GM23338 (cell line): ENCODE data around the gene TSR3. TPM values are rescaled to one million over a fixed set of nuclear protein-coding genes. Genes with fewer than 3 reads are reported as not detected.

ENCODE experiments used
- ATAC-seq: fragments of 200-7000 bp; cut with Tn5 transposase; 3 replicates; pipeline ENCODE4 v1.9.1; 2020
- DNase-seq: peaks from one replicate; pipeline ENCODE4 v3.0.0-alpha.2; 2015; ENCODE audit warnings: low spot score
- H2AFZ ChIP-seq: fragments of 200-600 bp; sonication (generic); 2 replicates; pipeline ENCODE4 v1.8.0; 2016; ENCODE audit warnings: antibody characterized with exemption, mild to moderate bottlenecking, moderate library complexity
- H3F3A ChIP-seq: fragments of 200-600 bp; sonication (generic); replicated peaks from 2 replicates; pipeline ENCODE4 v1.8.0; 2017; ENCODE audit warnings: antibody characterized with exemption, mixed run types, low read depth
- H3K27ac ChIP-seq: fragments of 200-600 bp; sonication (generic); 2 replicates; pipeline ENCODE4 v1.6.1; 2016; ENCODE audit warnings: low read depth
- H3K27me3 ChIP-seq: fragments of 200-600 bp; sonication (generic); 2 replicates; pipeline ENCODE4 v1.8.0; 2016; ENCODE audit warnings: mild to moderate bottlenecking, mixed run types, moderate library complexity; ENCODE audit not compliant: insufficient read depth
- H3K36me3 ChIP-seq: fragments of 200-600 bp; sonication (generic); 2 replicates; pipeline ENCODE4 v1.8.0; 2016; ENCODE audit warnings: mild to moderate bottlenecking; ENCODE audit not compliant: insufficient read depth
- H3K4me1 ChIP-seq: fragments of 200-600 bp; sonication (generic); 2 replicates; pipeline ENCODE4 v1.8.0; 2016; ENCODE audit warnings: mild to moderate bottlenecking, moderate library complexity; ENCODE audit not compliant: insufficient read depth
- H3K4me2 ChIP-seq: fragments of 200-600 bp; sonication (generic); 2 replicates; pipeline ENCODE4 v1.7.1; 2017; ENCODE audit warnings: mixed run types
- H3K4me3 ChIP-seq: fragments of 200-600 bp; sonication (generic); 2 replicates; pipeline ENCODE4 v1.6.1; 2016; ENCODE audit warnings: mixed run types
- H3K79me2 ChIP-seq: fragments of 200-600 bp; sonication (generic); replicated peaks from 2 replicates; pipeline ENCODE4 v1.8.0; 2017; ENCODE audit warnings: mild to moderate bottlenecking; ENCODE audit not compliant: insufficient read depth
- H3K9me2 ChIP-seq: fragments of 200-600 bp; sonication (generic); 2 replicates; pipeline ENCODE4 v1.8.0; 2017; ENCODE audit not compliant: insufficient read depth
- H4K20me1 ChIP-seq: fragments of 200-600 bp; sonication (generic); replicated peaks from 2 replicates; pipeline ENCODE4 v1.8.0; 2017; ENCODE audit warnings: mild to moderate bottlenecking; ENCODE audit not compliant: insufficient read depth
- H3K27ac Mint-ChIP-seq: 2 replicates; pipeline ENCODE4 v1.8.0; 2020; ENCODE audit warnings: inconsistent platforms, mild to moderate bottlenecking, moderate library complexity, mixed read lengths
- H3K27me3 Mint-ChIP-seq: 3 replicates; pipeline ENCODE4 v1.8.0; 2022; ENCODE audit warnings: low read depth, mild to moderate bottlenecking, moderate library complexity, mixed read lengths, inconsistent platforms; ENCODE audit not compliant: insufficient read depth, poor library complexity
- H3K36me3 Mint-ChIP-seq: 3 replicates; pipeline ENCODE4 v1.8.0; 2021; ENCODE audit warnings: low read depth, mild to moderate bottlenecking, inconsistent platforms, moderate library complexity, mixed read lengths
- H3K4me1 Mint-ChIP-seq: 3 replicates; pipeline ENCODE4 v1.8.0; 2020; ENCODE audit warnings: mild to moderate bottlenecking, inconsistent platforms, mixed read lengths
- H3K4me3 Mint-ChIP-seq: 3 replicates; pipeline ENCODE4 v1.8.0; 2021; ENCODE audit warnings: moderate library complexity, mild to moderate bottlenecking, inconsistent platforms, mixed read lengths
- H3K9me3 Mint-ChIP-seq: 3 replicates; pipeline ENCODE4 v1.8.0; 2020; ENCODE audit warnings: moderate library complexity, mild to moderate bottlenecking, inconsistent platforms, mixed read lengths
- CREB1 ChIP-seq: fragments of 250-450 bp; sonication (Bioruptor Pico); IDR thresholded peaks from 2 replicates; pipeline ENCODE4 v1.5.0; 2020; ENCODE audit warnings: low read depth, mild to moderate bottlenecking, moderate library complexity
- CTCF ChIP-seq, 2 experiments: fragments of 200-600 bp in 1 of 2; sonication (generic) in 1 of 2; conservative IDR thresholded peaks; 2 replicates each; pipeline versions ENCODE4 v1.5.1 to v1.6.1; 2016 to 2017; ENCODE audit warnings: antibody characterized with exemption in 2 of 2, low read depth in 2 of 2, mild to moderate bottlenecking in 2 of 2, moderate library complexity in 1 of 2
- EZH2phosphoT487 ChIP-seq: fragments of 200-600 bp; sonication (generic); IDR thresholded peaks from one replicate; pipeline ENCODE4 v1.8.1; 2018; ENCODE audit warnings: antibody characterized with exemption; ENCODE audit not compliant: unreplicated experiment
- ZNF462 ChIP-seq: fragments of 250-450 bp; sonication (Bioruptor Pico); IDR thresholded peaks from 2 replicates; pipeline ENCODE4 v1.5.0; 2020; ENCODE audit warnings: mild to moderate bottlenecking, moderate library complexity
- polyA plus RNA-seq: library from polyadenylated mRNA; unstranded; fragments of >200 nt; fragmentation: Nextera tagmentation; extraction: Ambion mirVana; gene quantifications from 2 replicates; pipeline ENCODE4 v1.2.1, GENCODE V29; 2016
- total RNA-seq: library from RNA; depleted of rRNA; stranded (reverse); fragments of >200 nt; shearing (Covaris generic); gene quantifications from 2 replicates; pipeline ENCODE4 v1.2.3, GENCODE V29; 2014
- TF ChIP-seq, protein P1 (sequence below): IDR thresholded peaks from 2 replicates; pipeline ENCODE4 v1.6.1; 2016; ENCODE audit warnings: antibody characterized with exemption

The TSR3 gene
- total and polyA plus RNA-seq, 2 experiments from 2014 or later: 58.5 to 97.3 TPM

- TF ChIP-seq ZNF462: no peak
These were observed 14.2 kb downstream of the TSR3 start (continued) for GRCh38 chr16:1337486-1337885.

- H3F3A ChIP-seq: 0 out of 2 replicates have a peak, but pooled peaks cover 2% of the 10 kb centered on the region
- Mint-ChIP-seq H3K36me3 (no peaks in the 10 kb centered on the region), H3K27ac (no peak overlapping the region), H3K27me3 (peaks cover 34% of the 10 kb centered on the region), H3K4me1 (peaks cover 8% of the 10 kb centered on the region), H3K4me3 (no peak overlapping the region), H3K9me3 (no peaks in the 10 kb centered on the region)
- H3K27ac ChIP-seq: no peak overlapping the region
- peaks cover 6% of the 10 kb centered on the region; the same call in 1 of the 2 replicates for H3K4me1 ChIP-seq
- no peaks in the 10 kb centered on the region; the same call in 1 of the 2 replicates for H4K20me1 ChIP-seq
- no peak overlapping the region for H3K4me3 ChIP-seq
- no peak for DNase-seq
- peaks cover 36% of the 10 kb centered on the region for H3K27me3 ChIP-seq
- H3K4me2 ChIP-seq: no peak overlapping the region
- H3K36me3 ChIP-seq: no peaks in the 10 kb centered on the region
- H2AFZ ChIP-seq: no peak overlapping the region
- no peaks in the 10 kb centered on the region for H3K79me2 ChIP-seq
- no peaks in the 10 kb centered on the region for H3K9me2 ChIP-seq
- ATAC-seq: no peak
- TF ChIP-seq, protein P1, sequence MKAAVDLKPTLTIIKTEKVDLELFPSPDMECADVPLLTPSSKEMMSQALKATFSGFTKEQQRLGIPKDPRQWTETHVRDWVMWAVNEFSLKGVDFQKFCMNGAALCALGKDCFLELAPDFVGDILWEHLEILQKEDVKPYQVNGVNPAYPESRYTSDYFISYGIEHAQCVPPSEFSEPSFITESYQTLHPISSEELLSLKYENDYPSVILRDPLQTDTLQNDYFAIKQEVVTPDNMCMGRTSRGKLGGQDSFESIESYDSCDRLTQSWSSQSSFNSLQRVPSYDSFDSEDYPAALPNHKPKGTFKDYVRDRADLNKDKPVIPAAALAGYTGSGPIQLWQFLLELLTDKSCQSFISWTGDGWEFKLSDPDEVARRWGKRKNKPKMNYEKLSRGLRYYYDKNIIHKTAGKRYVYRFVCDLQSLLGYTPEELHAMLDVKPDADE: no peak
These were observed 15.1 kb downstream of the TSR3 start for GRCh38 chr16:1336619-1337018.

GRCh38 chr16:1335996-1336395 is 15.7 kb downstream of the TSR3 start:
- Mint-ChIP-seq H3K27ac (no peak overlapping the region), H3K36me3 (no peaks in the 10 kb centered on the region), H3K9me3 (no peaks in the 10 kb centered on the region), H3K27me3 (peaks cover 34% of the 10 kb centered on the region), H3K4me3 (no peak overlapping the region), H3K4me1 (peaks cover 12% of the 10 kb centered on the region)
- Histone ChIP-seq H3K4me3 (no peak overlapping the region), H3K4me2 (no peak overlapping the region), H4K20me1 (no peaks in the 10 kb centered on the region; the same call in 1 of the 2 replicates), H3K4me1 (peaks cover 10% of the 10 kb centered on the region), H3K79me2 (no peaks in the 10 kb centered on the region), H3K27ac (no peak overlapping the region), H3F3A (0 out of 2 replicates have a peak, but pooled peaks cover 5% of the 10 kb centered on the region), H3K9me2 (no peaks in the 10 kb centered on the region), H3K27me3 (peaks cover 36% of the 10 kb centered on the region), H2AFZ (no peak overlapping the region), H3K36me3 (no peaks in the 10 kb centered on the region)
- ATAC-seq (no peak), DNase-seq (peak; percentile 72)
- TF ChIP-seq CTCF (conservative IDR thresholded peaks at IDR 0.05; ENCODE audit: low read depth in 2 of 2) (peak in 1 of 2 experiments; percentile 36; a peak in 2 of 4 replicates), CREB1 (CRISPR knock-in tag) (no peak), EZH2phosphoT487 (no peak)
